ENCODE measurements around the gene ATP6V1D.

The ATP6V1D gene

GRCh38 chr14:67370830-67371229, 11.2 kb upstream of the ATP6V1D start:
- H3K79me2 ChIP-seq (ENCODE audit: insufficient read depth, low read length) = peaks cover 55% of the 10 kb centered on the region

GRCh38 chr14:67365476-67365875, 5.9 kb upstream of the ATP6V1D start:
- Histone ChIP-seq H2AFZ (ENCODE audit: low read length) (no peak overlapping the region), H3F3A (ENCODE audit: low read depth) (no peaks in the 10 kb centered on the region), H3K27me3 (ENCODE audit: insufficient read depth, low read length, poor library complexity, severe bottlenecking) (no peaks in the 10 kb centered on the region), H3K4me2 (ENCODE audit: low read depth, low read length, poor library complexity, severe bottlenecking) (peak overlapping the region; percentile 97), H3K36me3 (ENCODE audit: insufficient read depth, low read length) (peaks cover 48% of the 10 kb centered on the region), H3K4me1 (ENCODE audit: insufficient read depth, low read length, poor library complexity, severe bottlenecking) (peaks cover 51% of the 10 kb centered on the region), H3K79me2 (ENCODE audit: insufficient read depth, low read length) (peaks cover 77% of the 10 kb centered on the region), H3K9me2 (replicated peaks; ENCODE audit: low read depth, low read length) (no peaks in the 10 kb centered on the region), H3K9ac (ENCODE audit: low read depth, low read length, poor library complexity, severe bottlenecking) (peak overlapping the region; percentile 4), H3K9me3 (ENCODE audit: insufficient read depth, low read depth, low read length) (no peaks in the 10 kb centered on the region), H4K20me1 (ENCODE audit: insufficient read depth, low read length, poor library complexity, severe bottlenecking) (peaks cover 63% of the 10 kb centered on the region), H3K4me3 (ENCODE audit: low read length, poor library complexity, severe bottlenecking) (peak overlapping the region; percentile 10)
- TF ChIP-seq CTCF (conservative IDR thresholded peaks at IDR 0.05; ENCODE audit: low read length) (no peak), EZH2phosphoT487 (IDR thresholded peaks at IDR 0.05; ENCODE audit: borderline replicate concordance) (no peak)

More at GRCh38 chr14:67370830-67371229, 11.2 kb upstream of the ATP6V1D start:
- Histone ChIP-seq H3K4me1 (ENCODE audit: insufficient read depth, low read length, poor library complexity, severe bottlenecking) (peaks cover 13% of the 10 kb centered on the region), H3K9ac (ENCODE audit: low read depth, low read length, poor library complexity, severe bottlenecking) (no peak overlapping the region), H4K20me1 (ENCODE audit: insufficient read depth, low read length, poor library complexity, severe bottlenecking) (peaks cover 25% of the 10 kb centered on the region), H3K36me3 (ENCODE audit: insufficient read depth, low read length) (peaks cover 82% of the 10 kb centered on the region), H3F3A (ENCODE audit: low read depth) (no peaks in the 10 kb centered on the region), H3K9me3 (ENCODE audit: insufficient read depth, low read depth, low read length) (no peaks in the 10 kb centered on the region), H2AFZ (ENCODE audit: low read length) (no peak overlapping the region), H3K4me3 (ENCODE audit: low read length, poor library complexity, severe bottlenecking) (no peak overlapping the region), H3K9me2 (replicated peaks; ENCODE audit: low read depth, low read length) (no peaks in the 10 kb centered on the region), H3K27me3 (ENCODE audit: insufficient read depth, low read length, poor library complexity, severe bottlenecking) (no peaks in the 10 kb centered on the region), H3K4me2 (ENCODE audit: low read depth, low read length, poor library complexity, severe bottlenecking) (no peak overlapping the region)
- TF ChIP-seq CTCF (conservative IDR thresholded peaks at IDR 0.05; ENCODE audit: low read length) (no peak), EZH2phosphoT487 (IDR thresholded peaks at IDR 0.05; ENCODE audit: borderline replicate concordance) (no peak)

- peaks cover 60% of the 10 kb centered on the region for H3K4me1 ChIP-seq (ENCODE audit: insufficient read depth, low read length, poor library complexity, severe bottlenecking)
- TF ChIP-seq CTCF (conservative IDR thresholded peaks at IDR 0.05; ENCODE audit: low read length) (no peak), EZH2phosphoT487 (IDR thresholded peaks at IDR 0.05; ENCODE audit: borderline replicate concordance) (no peak)
- H3K4me2 ChIP-seq (ENCODE audit: low read depth, low read length, poor library complexity, severe bottlenecking) = peak overlapping the region; percentile 97
- H2AFZ ChIP-seq (ENCODE audit: low read length) = peak overlapping the region; percentile 97
- H3K27me3 ChIP-seq (ENCODE audit: insufficient read depth, low read length, poor library complexity, severe bottlenecking) = no peaks in the 10 kb centered on the region
- H4K20me1 ChIP-seq (ENCODE audit: insufficient read depth, low read length, poor library complexity, severe bottlenecking) = peaks cover 53% of the 10 kb centered on the region
- peak overlapping the region; percentile 89 for H3K4me3 ChIP-seq (ENCODE audit: low read length, poor library complexity, severe bottlenecking)
- H3K9me2 ChIP-seq (replicated peaks; ENCODE audit: low read depth, low read length) = no peaks in the 10 kb centered on the region
- no peaks in the 10 kb centered on the region for H3K9me3 ChIP-seq (ENCODE audit: insufficient read depth, low read depth, low read length)
- peaks cover 75% of the 10 kb centered on the region for H3K79me2 ChIP-seq (ENCODE audit: insufficient read depth, low read length)
- H3F3A ChIP-seq (ENCODE audit: low read depth) = no peaks in the 10 kb centered on the region
- peak overlapping the region; percentile 83 for H3K9ac ChIP-seq (ENCODE audit: low read depth, low read length, poor library complexity, severe bottlenecking)
- H3K36me3 ChIP-seq (ENCODE audit: insufficient read depth, low read length) = peaks cover 11% of the 10 kb centered on the region
These were observed 1.0 kb upstream of the ATP6V1D start for GRCh38 chr14:67360470-67361206.

Measured in Loucy (cell line).